Activated CD8-positive, alpha-beta memory T cell treated with anti-CD3 and anti-CD28 coated beads for 1 hour (primary cell): ENCODE measurements around the gene YES1.
"Not testable (repeated sequence)": the region's sequence is repeated elsewhere in the genome, so short reads cannot be mapped to it uniquely, and the experiment has no call there.

Source experiments
- DNase-seq, 2 donors: peaks; one replicate each; pipeline ENCODE4 v3.0.0-alpha.2; 2020; ENCODE audit warnings: low read depth in 1 of 2; ENCODE audit errors: extremely low read depth in 1 of 2

The YES1 gene

DNA sequence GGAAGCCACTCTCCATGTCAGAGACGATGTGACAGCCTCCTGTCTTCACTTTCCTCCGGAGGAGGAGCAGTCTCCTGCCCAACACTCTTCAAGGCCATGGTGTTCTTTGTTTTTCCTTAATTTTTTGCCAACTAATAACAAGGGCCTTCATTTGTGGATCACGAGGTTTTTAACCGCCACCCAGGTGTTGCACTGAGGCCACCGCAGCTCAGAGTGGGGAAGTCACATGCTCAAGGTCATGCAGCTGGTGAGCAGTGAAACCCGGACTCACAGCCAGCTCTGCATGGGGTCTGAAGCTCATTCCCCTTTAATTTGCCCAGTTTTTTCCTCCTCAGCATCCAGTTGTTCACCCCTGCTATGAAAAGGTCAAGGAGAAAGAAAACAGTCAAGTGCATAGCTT is 119.2 kb downstream of the YES1 start:
- DNase-seq: no peak

DNA sequence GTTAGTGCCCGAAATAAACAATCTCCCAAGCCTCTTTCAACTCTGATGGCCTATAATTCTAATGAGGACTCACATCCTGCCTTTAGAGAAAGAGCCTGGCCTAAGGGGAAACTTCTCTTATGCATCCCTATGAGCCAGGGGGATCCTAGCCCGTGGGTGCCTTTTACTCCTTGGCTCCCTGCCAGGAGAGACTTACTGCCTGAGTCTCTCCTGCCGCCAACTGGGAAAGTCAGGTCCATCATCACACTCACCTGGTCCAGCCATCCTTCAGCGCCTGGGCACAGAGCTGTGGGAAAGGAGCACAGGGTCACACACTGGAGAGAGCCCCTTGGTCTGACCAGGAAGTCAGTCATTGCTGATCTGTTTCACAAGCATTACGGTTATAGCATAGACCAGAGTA is 123.7 kb downstream of the YES1 start:
- DNase-seq: no peak

DNA sequence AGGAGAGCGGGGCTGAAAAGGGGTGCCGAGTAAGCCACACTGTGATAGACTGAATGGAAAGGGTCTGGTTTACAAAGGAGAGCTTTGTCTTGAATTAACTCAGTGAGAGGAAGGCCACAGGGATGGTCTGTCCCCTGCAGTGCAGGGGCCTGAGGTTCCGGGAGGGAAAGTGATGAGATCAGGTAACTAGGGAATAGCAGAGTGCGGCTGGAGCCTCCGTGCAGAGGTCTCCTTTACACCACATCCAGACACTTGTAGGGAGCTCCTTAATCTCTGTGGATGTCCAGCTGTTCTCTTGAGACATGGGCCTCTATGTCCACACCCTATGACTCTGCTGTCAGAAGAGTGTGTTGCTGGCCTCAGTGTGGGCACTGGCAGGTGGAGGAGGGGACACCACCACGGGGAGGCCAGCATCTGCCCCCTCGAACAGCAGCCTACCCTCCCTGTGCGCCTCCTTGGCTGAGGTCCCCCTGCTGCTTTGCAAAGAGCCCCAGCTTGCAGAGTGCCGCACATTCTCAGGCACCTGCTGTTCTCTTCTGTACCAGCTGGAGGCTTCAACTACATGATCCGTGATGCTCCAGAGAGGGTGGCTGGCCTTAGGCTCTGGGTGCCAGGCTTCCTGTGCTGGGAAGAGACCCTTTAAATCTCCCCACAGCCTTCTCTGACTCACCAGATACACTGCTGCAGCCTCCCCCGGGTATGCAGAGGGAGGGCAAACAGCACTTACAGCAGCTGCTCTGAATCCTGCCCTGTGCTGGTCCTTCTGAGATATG is 125.5 kb downstream of the YES1 start:
- DNase-seq: no peak

DNA sequence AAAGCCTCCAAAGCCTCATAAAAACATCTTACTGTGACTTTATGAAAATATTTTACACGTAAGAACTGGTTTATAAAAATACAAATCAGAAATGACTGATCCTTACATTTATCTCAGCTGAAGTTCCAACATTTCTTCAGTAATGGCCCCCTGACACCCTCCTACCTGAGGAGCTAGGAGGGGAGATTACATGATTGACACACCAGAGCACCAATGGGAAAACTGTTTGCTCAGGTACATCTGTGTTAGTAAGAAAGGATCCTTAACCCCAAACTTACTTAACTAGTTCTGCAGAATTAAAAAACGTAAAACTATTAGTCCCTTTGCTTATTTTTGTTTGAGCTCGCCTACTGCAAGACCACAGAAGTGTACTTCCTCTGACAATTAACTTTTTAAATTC is 126.6 kb downstream of the YES1 start:
- no peak for DNase-seq

DNA sequence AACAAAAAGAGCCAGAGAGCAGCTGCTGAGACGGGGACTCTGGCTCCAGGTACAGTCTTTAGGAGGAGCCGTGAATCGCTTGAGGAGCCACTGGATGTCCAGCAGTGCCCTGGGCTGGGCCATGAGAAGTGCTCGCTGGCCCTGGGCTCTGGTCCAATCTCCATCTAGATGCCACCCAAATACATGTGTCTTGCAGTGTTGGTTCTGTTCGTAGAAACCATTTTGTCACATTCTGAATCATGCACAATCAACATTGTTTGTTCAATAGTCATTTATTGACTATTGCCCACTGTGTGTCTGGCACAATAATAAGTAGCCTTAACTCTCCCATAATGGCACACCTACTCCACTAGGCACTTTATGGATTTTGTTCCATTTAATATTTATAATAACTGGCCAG is 128.5 kb downstream of the YES1 start:
- no peak for DNase-seq

DNA sequence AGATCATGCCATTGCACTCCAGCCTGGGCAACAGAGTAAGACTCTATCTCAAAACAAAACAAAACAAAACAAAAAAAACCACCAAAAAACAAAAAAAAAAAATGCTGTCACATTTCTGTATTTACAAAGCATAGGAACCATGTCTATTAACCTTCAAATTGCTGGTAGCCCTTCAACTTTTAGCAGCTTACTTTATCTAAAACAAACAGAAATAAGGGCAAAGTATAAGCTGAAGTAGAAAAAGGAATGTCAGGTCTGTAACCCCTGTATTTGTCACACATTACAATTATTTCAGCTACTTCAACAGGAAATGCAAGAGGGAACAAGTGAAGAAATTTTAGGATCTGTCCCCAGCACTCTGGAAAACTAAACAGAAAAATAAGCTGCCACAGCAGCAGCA is 129.2 kb downstream of the YES1 start:
- no peak for DNase-seq

DNA sequence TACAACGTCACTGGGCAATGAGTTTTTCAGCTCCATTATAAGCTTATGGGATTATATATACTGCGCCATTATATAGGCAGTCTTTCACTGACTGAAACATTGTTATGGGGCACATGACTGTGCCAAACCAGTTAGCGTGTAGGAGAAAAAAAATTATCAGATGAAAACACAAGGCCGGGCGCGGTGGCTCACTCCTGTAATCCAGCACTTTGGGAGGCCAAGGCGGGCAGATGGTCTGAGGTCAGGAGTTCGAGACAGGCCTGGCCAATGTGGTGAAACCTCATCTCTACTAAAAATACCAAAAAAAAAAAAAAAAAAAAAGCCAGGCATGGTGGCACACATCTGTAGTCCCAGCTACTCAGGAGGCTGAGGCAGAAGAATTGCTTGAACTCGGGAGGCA is 129.6 kb downstream of the YES1 start:
- DNase-seq: not testable (repeated sequence)

DNA sequence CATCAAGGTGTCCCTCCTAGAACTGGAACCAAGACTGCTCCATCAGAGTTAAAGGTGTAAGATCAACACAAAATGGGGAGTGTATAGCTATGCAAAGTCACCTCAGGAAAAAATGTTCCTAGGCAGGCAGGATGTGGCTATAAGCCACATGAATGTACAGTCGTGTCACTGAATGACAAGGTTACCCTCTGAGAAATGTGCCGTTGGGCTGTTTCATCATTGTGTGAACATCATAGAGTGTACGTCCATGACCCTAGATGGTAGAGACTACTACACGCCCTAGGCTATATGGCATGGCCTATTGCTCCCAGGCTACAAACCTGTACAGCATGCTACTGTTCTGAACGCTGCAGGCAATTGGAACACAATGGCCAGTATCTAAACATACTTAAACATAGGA is 130.1 kb downstream of the YES1 start:
- no peak for DNase-seq

DNA sequence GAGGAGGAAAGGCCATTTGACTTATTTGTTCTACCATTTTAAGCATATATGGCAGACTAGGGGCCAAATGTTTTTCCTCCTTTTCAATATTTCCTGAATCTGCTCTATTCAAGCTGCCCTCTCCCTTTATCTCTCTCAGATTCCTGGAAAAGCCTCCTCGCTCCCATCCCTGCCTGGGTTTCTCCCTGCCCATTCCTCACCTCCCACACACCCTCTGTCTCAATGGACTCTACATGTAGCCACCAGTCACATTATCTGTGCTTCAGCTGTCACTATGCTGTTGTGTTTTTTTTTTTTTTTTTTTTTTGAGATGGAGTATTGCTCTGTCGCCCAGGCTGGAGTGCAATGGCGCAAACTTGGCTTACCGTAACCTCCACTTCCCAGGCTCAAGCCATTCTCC is 131.7 kb downstream of the YES1 start:
- no peak for DNase-seq

DNA sequence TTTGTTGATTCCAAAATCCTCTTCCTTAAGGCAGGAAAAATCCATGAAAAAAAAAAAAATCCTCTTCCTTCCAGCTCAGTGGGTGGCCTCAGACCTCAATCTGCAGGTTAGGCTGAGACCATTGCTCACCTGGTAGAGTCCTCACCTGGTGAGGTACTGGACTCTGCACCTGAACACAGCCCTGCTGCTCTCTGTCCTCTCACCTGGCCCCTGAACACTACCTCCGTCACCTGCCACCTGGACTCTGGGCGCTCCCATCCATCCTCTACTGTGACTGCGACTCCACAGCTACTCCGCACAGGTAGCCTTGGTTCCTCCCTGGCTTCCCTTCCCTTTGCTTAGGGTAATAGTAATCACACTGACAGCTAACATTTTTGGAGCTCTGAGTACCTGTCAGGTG is 132.5 kb downstream of the YES1 start:
- no peak for DNase-seq

DNA sequence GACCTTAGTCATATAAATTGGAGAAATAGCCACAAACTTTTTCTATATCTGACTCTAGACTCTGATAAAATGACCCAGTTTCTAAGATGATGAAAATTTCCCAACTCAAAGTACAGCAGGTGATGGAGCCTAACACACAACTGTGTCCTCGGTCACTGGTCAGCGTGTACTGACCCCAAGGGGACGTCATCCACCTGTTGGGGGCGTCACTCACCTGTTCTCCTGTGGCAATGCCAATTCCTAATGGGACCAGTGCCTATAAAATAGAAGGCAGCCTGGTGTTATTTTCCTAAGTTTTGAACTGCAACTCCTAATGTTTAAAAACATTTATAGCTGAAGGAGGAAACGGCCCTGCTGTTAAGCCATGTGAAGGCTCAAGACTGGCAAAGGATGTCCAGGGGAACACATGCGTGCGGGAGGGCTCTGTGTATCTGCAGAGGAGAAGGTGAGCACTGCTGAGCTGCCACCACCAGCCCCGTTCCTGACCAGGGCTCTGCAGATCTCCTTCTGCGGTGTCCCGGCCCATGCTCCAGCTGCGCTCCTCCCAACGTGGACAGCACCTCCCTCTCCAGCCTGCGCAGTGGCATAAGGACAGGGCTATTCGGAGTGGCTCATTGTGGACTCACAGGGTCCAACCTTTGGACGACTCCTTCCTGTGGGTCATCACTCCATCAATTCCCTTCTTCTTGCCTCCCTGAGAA is 133.4 kb downstream of the YES1 start:
- DNase-seq: no peak

DNA sequence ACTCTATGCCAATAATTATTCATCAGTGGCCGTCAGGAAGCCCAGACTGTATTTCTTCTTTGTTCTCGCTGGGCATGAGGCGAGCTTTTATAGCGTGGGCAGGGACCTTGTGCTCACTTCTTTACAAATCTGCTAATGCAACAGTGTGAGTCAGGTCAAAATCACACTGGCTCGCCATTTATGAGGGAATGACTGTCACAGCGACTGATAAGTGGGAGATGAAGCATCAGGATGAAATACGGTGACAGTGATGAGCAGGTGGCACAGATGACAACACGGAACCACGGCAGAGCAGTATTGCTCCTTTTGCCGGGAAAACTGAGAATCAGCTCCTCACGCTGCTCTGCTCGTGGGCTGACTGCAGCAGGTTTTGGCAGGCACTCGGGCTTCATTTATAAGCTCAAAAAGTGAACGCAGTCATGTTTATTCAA is 134.1 kb downstream of the YES1 start:
- DNase-seq: no peak

DNA sequence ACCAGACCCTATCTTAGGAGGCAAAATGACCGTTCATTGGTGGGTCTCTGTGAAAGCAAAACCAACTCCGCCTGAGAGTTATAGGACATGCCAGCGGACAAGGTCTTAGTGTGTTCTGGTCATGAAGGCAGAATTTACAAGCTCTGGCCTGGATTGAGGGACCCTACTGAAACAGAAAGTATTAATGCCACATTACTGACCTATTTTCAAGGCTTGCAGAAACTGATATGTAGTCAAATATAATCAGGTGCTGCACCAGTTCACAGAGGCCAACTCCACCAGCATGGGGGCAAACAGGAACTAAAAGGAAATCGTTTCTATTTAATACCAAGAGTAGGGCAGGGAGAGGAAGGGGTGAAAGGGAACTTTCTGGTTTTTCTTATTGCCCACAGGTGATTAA is 134.9 kb downstream of the YES1 start:
- DNase-seq: no peak

DNA sequence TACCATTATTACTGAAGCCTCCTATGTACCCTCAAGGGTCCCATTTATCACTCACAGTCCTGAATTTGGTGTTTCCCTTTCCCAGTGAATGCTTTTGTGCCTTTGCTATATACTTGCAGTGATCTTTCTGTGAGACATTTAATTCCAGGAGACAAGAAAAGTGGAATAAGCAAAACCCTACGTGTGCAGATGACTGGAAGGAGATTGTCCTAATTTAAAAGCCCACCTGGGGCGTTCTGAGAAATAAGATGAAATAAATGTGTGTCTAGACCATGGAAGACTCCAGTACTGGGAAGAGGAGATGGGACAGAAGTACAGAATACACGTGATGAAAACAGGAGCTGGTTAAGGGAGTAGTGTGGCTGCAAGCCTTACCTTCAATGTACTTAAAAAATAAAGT is 135.3 kb downstream of the YES1 start:
- no peak for DNase-seq

DNA sequence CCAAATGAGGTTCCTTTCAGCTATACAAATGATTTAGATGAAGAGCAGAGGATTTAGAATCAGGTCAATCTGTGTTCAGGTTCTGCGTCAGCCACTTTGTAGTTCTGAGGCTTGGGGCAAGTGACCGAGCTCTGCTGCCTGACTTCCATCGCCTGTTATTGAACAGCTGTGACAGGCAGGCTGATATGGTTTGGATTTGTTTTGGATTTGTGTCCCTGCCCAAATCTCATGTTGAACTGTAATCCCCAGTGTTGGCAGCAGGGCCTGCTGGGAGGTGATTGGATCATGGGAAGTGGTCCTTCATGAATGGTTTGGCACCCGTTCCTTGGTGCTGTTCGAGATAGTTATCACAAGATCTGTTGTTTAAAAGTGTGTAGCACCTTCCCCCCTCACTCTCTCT is 136.0 kb downstream of the YES1 start:
- no peak for DNase-seq

DNA sequence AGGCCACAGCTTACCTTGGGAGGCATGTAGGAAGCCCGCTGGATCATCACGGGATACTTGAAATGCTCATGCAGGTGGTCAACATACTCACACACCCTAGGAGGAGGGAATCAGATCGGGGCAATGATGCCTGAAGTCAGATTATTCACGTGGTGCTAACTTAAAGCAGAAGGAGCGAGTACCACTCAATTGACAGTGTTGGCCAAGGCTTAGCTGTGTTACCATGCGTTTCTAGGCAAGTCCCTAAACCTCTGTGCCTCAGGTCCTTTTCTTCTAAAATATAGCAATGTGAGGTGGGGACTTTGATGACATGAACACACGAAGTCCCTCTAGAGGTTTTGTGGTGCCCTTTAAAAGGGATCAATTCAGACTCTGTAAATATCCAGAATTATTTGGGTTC is 136.7 kb downstream of the YES1 start:
- DNase-seq: no peak

DNA sequence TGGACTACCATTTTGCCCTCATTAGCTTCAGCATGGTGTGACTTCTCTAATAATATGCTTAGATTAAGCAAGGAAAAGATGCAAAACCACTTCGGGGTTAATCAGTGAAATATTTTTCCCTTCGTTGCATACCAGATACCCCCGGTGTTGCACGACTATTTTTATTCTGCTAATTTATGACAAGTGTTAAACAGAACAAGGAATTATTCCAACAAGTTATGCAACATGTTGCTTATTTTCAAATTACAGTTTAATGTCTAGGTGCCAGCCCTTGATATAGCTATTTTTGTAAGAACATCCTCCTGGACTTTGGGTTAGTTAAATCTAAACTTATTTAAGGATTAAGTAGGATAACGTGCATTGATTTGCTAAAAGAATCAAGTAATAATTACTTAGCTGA is 138.3 kb downstream of the YES1 start:
- DNase-seq: no peak

DNA sequence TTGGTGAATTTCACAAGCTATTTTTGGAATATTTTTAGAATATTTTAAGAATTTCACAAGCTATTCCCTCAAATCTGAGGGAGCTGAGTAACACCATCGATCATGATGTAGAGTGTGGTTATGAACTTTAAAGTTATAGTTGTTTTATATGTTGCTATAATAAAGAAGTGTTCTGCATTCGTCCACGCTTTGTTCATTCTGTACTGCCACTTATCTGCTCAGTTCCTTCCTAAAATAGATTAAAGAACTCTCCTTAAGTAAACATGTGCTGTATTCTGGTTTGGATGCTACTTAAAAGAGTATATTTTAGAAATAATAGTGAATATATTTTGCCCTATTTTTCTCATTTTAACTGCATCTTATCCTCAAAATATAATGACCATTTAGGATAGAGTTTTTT is 138.7 kb downstream of the YES1 start:
- no peak for DNase-seq
